Measurements from ENCODE around the gene PHACTR1. TPM values are rescaled to one million over a fixed set of nuclear protein-coding genes. Genes with fewer than 3 reads are reported as not detected.

The PHACTR1 gene
- total RNA-seq, 2 donors from 2014 or later, result 1.3 to 4.3 TPM

GRCh38 chr6:13178107-13178506, 461.5 kb downstream of the PHACTR1 start:
- H3K27me3 ChIP-seq (replicated peaks; ENCODE audit: insufficient read depth), result no peaks in the 10 kb centered on the region
- WGBS, result 71% methylated on average over 4 of the region's 5 CpGs
- intact Hi-C loops (cut with DNase I), result no loop called here

GRCh38 chr6:13180538-13180937, 464.0 kb downstream of the PHACTR1 start:
- DNase-seq (ENCODE audit: low spot score), result no peak
- H3K4me1 ChIP-seq (replicated peaks), result no peaks in the 10 kb centered on the region
- H3K27me3 ChIP-seq (replicated peaks; ENCODE audit: insufficient read depth), result no peaks in the 10 kb centered on the region
- H3K36me3 ChIP-seq, result no peaks in the 10 kb centered on the region
- H3K27ac ChIP-seq, result no peak overlapping the region
- intact Hi-C loops (cut with DNase I), result no loop called here
- H3K9me3 ChIP-seq, result no peaks in the 10 kb centered on the region
- H3K4me3 ChIP-seq, result no peak overlapping the region
- TF ChIP-seq POLR2AphosphoS5 (IDR thresholded peaks at IDR 0.05) (no peak), POLR2A (IDR thresholded peaks at IDR 0.05) (no peak), CTCF (IDR thresholded peaks at IDR 0.05) (no peak)
- 73% methylated on average over 7 of the region's 7 CpGs for WGBS

More at GRCh38 chr6:13178107-13178506, 461.5 kb downstream of the PHACTR1 start:
- no peak for TF ChIP-seq POLR2AphosphoS5 (IDR thresholded peaks at IDR 0.05)
- TF ChIP-seq CTCF (IDR thresholded peaks at IDR 0.05), result no peak
- TF ChIP-seq POLR2A (IDR thresholded peaks at IDR 0.05), result no peak
- no peak for DNase-seq (ENCODE audit: low spot score)
- Histone ChIP-seq H3K27ac (no peak overlapping the region), H3K4me1 (replicated peaks) (no peaks in the 10 kb centered on the region), H3K4me3 (no peak overlapping the region), H3K9me3 (no peaks in the 10 kb centered on the region), H3K36me3 (no peaks in the 10 kb centered on the region)

GRCh38 chr6:13181393-13181792, 464.8 kb downstream of the PHACTR1 start:
- intact Hi-C loops (cut with DNase I), result no loop called here
- Histone ChIP-seq H3K9me3 (no peaks in the 10 kb centered on the region), H3K4me3 (no peak overlapping the region), H3K36me3 (no peaks in the 10 kb centered on the region), H3K27ac (no peak overlapping the region), H3K27me3 (replicated peaks; ENCODE audit: insufficient read depth) (no peaks in the 10 kb centered on the region), H3K4me1 (replicated peaks) (no peaks in the 10 kb centered on the region)
- 40% methylated on average over 8 of the region's 8 CpGs for WGBS
- no peak for DNase-seq (ENCODE audit: low spot score)
- TF ChIP-seq POLR2A (IDR thresholded peaks at IDR 0.05) (no peak), POLR2AphosphoS5 (IDR thresholded peaks at IDR 0.05) (no peak), CTCF (IDR thresholded peaks at IDR 0.05) (no peak)

- WGBS, result 87% methylated on average over 9 of the region's 9 CpGs
- no peaks in the 10 kb centered on the region for H3K27me3 ChIP-seq (replicated peaks; ENCODE audit: insufficient read depth)
Measured at GRCh38 chr6:13183415-13184088, 467.0 kb downstream of the PHACTR1 start.

More at GRCh38 chr6:13183415-13184088, 467.0 kb downstream of the PHACTR1 start:
- H3K36me3 ChIP-seq, result no peaks in the 10 kb centered on the region
- no peak overlapping the region for H3K27ac ChIP-seq
- H3K4me1 ChIP-seq (replicated peaks), result no peaks in the 10 kb centered on the region
- TF ChIP-seq CTCF (IDR thresholded peaks at IDR 0.05) (no peak), POLR2A (IDR thresholded peaks at IDR 0.05) (no peak), POLR2AphosphoS5 (IDR thresholded peaks at IDR 0.05) (no peak)
- no peak for DNase-seq (ENCODE audit: low spot score)
- intact Hi-C loops (cut with DNase I), result no loop called here
- no peaks in the 10 kb centered on the region for H3K9me3 ChIP-seq
- no peak overlapping the region for H3K4me3 ChIP-seq

Measured in prostate gland (tissue), 2 donors.